DOHH2 (cell line): Measurements from ENCODE around the gene ABLIM3.
"Not testable (repeated sequence)": the region's sequence is repeated elsewhere in the genome, so short reads cannot be mapped to it uniquely, and the experiment has no call there.

Experiments
- CTCF ChIP-seq: fragments of 200-600 bp; sonication (generic); IDR thresholded peaks from one replicate; pipeline ENCODE4 v1.5.1; 2014; ENCODE audit warnings: antibody characterized with exemption, mild to moderate bottlenecking, low read depth, low read length; ENCODE audit not compliant: poor library complexity, severe bottlenecking
- EZH2phosphoT487 ChIP-seq: fragments of 200-600 bp; sonication (generic); IDR thresholded peaks from 2 replicates; pipeline ENCODE4 v1.6.1; 2017; ENCODE audit warnings: borderline replicate concordance, mild to moderate bottlenecking, antibody characterized with exemption, low read length, moderate library complexity, mixed read lengths

DNA sequence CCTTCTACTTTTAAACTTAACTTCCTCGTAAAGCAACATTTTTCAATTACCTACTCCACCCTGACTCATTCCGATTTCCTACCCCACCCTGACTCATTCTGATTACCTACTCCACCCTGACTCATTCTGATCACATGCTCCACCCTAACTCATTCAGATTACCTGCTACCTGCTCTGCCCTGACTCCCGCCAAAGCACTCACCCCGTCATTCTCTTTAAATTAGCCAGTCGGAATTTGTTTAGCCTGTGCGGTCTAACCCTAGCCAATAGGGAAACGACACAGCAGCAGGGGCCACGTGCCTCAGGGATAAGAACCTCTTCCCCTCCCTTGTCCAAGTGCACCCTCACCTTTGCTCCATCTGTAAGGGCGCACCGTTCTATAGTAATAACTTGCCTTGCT, 46.3 kb downstream of the ABLIM3 start:
- TF ChIP-seq CTCF, EZH2phosphoT487: not testable (repeated sequence)
